H1 (cell line): ENCODE data around the gene AIRE. TPM values are rescaled to one million over a fixed set of nuclear protein-coding genes. Genes with fewer than 3 reads are reported as not detected.

Experiments used
- CTCF ChIA-PET: fragments of 300-600 bp; sonication (Branson Sonifier 250); formaldehyde crosslinking; loops from one replicate; lab custom pipeline; 2021; ENCODE audit not compliant: partially characterized antibody; lab: Charles Lee
- POLR2A ChIA-PET: fragments of 300-600 bp; sonication (Branson Sonifier 250); formaldehyde crosslinking; loops from one replicate; lab custom pipeline; 2021; ENCODE audit warnings: inconsistent platforms; ENCODE audit not compliant: partially characterized antibody; lab: Charles Lee
- DNase-seq, 2 experiments: peaks; one replicate each; pipeline versions ENCODE4 v3.0.0 to v3.0.0-alpha.2; 2010 to 2022; ENCODE audit warnings: low spot score in 2 of 2, low read depth in 1 of 2, mixed read lengths in 1 of 2
- FAIRE-seq: peaks from 2 replicates; lab custom pipeline; 2011; peaks lifted over from hg19 to GRCh38; lab: Jason Lieb, UNC
- H2AFZ ChIP-seq: 2 replicates; pipeline ENCODE4 v1.8.1; 2012; ENCODE audit warnings: low read length, inconsistent platforms
- H2AK5ac ChIP-seq: 2 replicates; pipeline ENCODE4 v1.6.1; 2013; ENCODE audit warnings: low read depth, low read length
- H2BK120ac ChIP-seq: replicated peaks from 2 replicates; pipeline ENCODE3; 2013; ENCODE audit warnings: low read depth, low read length, inconsistent platforms
- H2BK12ac ChIP-seq: 2 replicates; pipeline ENCODE4 v1.6.1; 2013; ENCODE audit warnings: low read depth, low read length
- H2BK15ac ChIP-seq: 2 replicates; pipeline ENCODE4 v1.6.1; 2013; ENCODE audit warnings: low read length
- H2BK20ac ChIP-seq: 2 replicates; pipeline ENCODE4 v1.6.1; 2013; ENCODE audit warnings: low read length
- H2BK5ac ChIP-seq: 2 replicates; pipeline ENCODE4 v1.6.1; 2013; ENCODE audit warnings: low read depth, low read length
- H3K14ac ChIP-seq: 2 replicates; pipeline ENCODE4 v1.6.1; 2013; ENCODE audit warnings: inconsistent platforms; ENCODE audit not compliant: insufficient read length
- H3K18ac ChIP-seq: 2 replicates; pipeline ENCODE4 v1.6.1; 2013; ENCODE audit warnings: low read length; ENCODE audit errors: extremely low read depth
- H3K23ac ChIP-seq: 2 replicates; pipeline ENCODE4 v1.6.1; 2013; ENCODE audit warnings: inconsistent platforms; ENCODE audit not compliant: insufficient read length
- H3K23me2 ChIP-seq: 2 replicates; pipeline ENCODE4 v1.6.1; 2013; ENCODE audit warnings: low read depth, low read length
- H3K27ac ChIP-seq: 2 replicates; pipeline ENCODE4 v1.6.1; 2011; ENCODE audit warnings: low read depth, low read length, inconsistent platforms
- H3K27me3 ChIP-seq, 4 experiments: replicated peaks in 1 of 4; 1 replicate in 1 of 4; 2 replicates in 3 of 4; pipeline versions ENCODE4 v1.6.1 to v1.8.1; 2011 to 2013; ENCODE audit warnings: low read length in 3 of 4, mild to moderate bottlenecking in 3 of 4, inconsistent platforms in 2 of 4, mixed read lengths in 2 of 4, moderate library complexity in 1 of 4; ENCODE audit not compliant: control insufficient read depth in 3 of 4, insufficient read depth in 3 of 4; ENCODE audit errors: extremely low read depth in 1 of 4
- H3K36me3 ChIP-seq, 4 experiments: 2 replicates each; pipeline versions ENCODE4 v1.6.1 to v1.8.1; 2011 to 2013; ENCODE audit warnings: mild to moderate bottlenecking in 4 of 4, low read length in 3 of 4, moderate library complexity in 2 of 4, control low read depth in 1 of 4, inconsistent platforms in 1 of 4; ENCODE audit not compliant: insufficient read depth in 4 of 4, control insufficient read depth in 2 of 4
- H3K4ac ChIP-seq: replicated peaks from 2 replicates; pipeline ENCODE3; 2013; ENCODE audit warnings: low read length, low read depth, mixed read lengths, inconsistent platforms; ENCODE audit not compliant: insufficient read length
- H3K4me1 ChIP-seq, 4 experiments: replicated peaks in 1 of 4; 1 replicate in 1 of 4; 2 replicates in 3 of 4; pipeline versions ENCODE4 v1.6.1 to v1.8.1; 2011 to 2013; ENCODE audit warnings: low read length in 3 of 4, inconsistent platforms in 2 of 4, mixed read lengths in 1 of 4; ENCODE audit not compliant: insufficient read depth in 4 of 4, control insufficient read depth in 3 of 4
- H3K4me2 ChIP-seq, 2 experiments: 2 replicates each; pipeline versions ENCODE4 v1.6.1 to v1.8.1; 2011 to 2013; ENCODE audit warnings: low read depth in 2 of 2, low read length in 2 of 2, control low read depth in 1 of 2, inconsistent platforms in 1 of 2, mild to moderate bottlenecking in 1 of 2; ENCODE audit not compliant: insufficient read depth in 1 of 2
- H3K4me3 ChIP-seq, 4 experiments: fragments of 200-600, 300-600 bp in 1 of 4; sonication (generic), shearing (Covaris generic), sonication (Bioruptor Twin) in 1 of 4; 2 replicates each; pipeline versions ENCODE4 v1.5.1 to v1.8.1; 2011 to 2016; ENCODE audit warnings: low read length in 4 of 4, low read depth in 3 of 4, control low read depth in 2 of 4, inconsistent platforms in 2 of 4, mild to moderate bottlenecking in 2 of 4, mixed read lengths in 1 of 4, moderate library complexity in 1 of 4; ENCODE audit not compliant: insufficient read depth in 2 of 4; ENCODE audit errors: extremely low read depth in 1 of 4
- H3K56ac ChIP-seq: replicated peaks from 2 replicates; pipeline ENCODE3; 2013; ENCODE audit warnings: low read depth, mild to moderate bottlenecking, mixed read lengths, low read length, inconsistent platforms; ENCODE audit not compliant: insufficient read length
- H3K79me1 ChIP-seq: 2 replicates; pipeline ENCODE4 v1.6.1; 2013; ENCODE audit warnings: low read depth, low read length, control low read depth
- H3K79me2 ChIP-seq, 2 experiments: 2 replicates each; pipeline versions ENCODE4 v1.6.1 to v1.8.1; 2012 to 2013; ENCODE audit warnings: low read length in 2 of 2, mild to moderate bottlenecking in 2 of 2, inconsistent platforms in 1 of 2; ENCODE audit not compliant: insufficient read depth in 2 of 2, control insufficient read depth in 1 of 2
- H3K9ac ChIP-seq, 4 experiments: replicated peaks in 1 of 4; 1 replicate in 1 of 4; 2 replicates in 3 of 4; pipeline versions ENCODE4 v1.6.1 to v1.8.1; 2011 to 2013; ENCODE audit warnings: low read depth in 3 of 4, low read length in 3 of 4, control low read depth in 2 of 4, mild to moderate bottlenecking in 2 of 4, moderate library complexity in 2 of 4, inconsistent platforms in 1 of 4; ENCODE audit errors: extremely low read depth in 1 of 4
- H3K9me3 ChIP-seq, 2 experiments: 2 replicates each; pipeline versions ENCODE4 v1.6.1 to v1.8.1; 2012 to 2013; ENCODE audit warnings: mild to moderate bottlenecking in 2 of 2, moderate library complexity in 2 of 2, control low read depth in 1 of 2, inconsistent platforms in 1 of 2, low read depth in 1 of 2, low read length in 1 of 2, mixed read lengths in 1 of 2; ENCODE audit not compliant: insufficient read depth in 2 of 2
- H4K20me1 ChIP-seq, 2 experiments: replicated peaks in 1 of 2; 2 replicates each; pipeline versions ENCODE3 to v1.8.1; 2011 to 2013; ENCODE audit warnings: inconsistent platforms in 2 of 2, low read length in 2 of 2, mild to moderate bottlenecking in 1 of 2; ENCODE audit not compliant: insufficient read depth in 2 of 2, control insufficient read depth in 1 of 2
- H4K5ac ChIP-seq: 2 replicates; pipeline ENCODE4 v1.6.1; 2013; ENCODE audit warnings: low read length, low read depth, mixed read lengths, inconsistent platforms; ENCODE audit not compliant: insufficient read length
- H4K8ac ChIP-seq: 2 replicates; pipeline ENCODE4 v1.8.0; 2013; ENCODE audit warnings: mild to moderate bottlenecking, moderate library complexity, low read length, inconsistent platforms; ENCODE audit not compliant: insufficient read depth; ENCODE audit errors: extremely low read depth
- H4K91ac ChIP-seq: replicated peaks from 2 replicates; pipeline ENCODE3; 2013; ENCODE audit warnings: low read length, mixed read lengths, inconsistent platforms; ENCODE audit not compliant: insufficient read length
- RBBP5 ChIP-seq: IDR thresholded peaks from 2 replicates; pipeline ENCODE4 v1.7.1; 2012; ENCODE audit warnings: low read depth, mild to moderate bottlenecking, inconsistent platforms, low read length, moderate library complexity, borderline replicate concordance
- WGBS, 2 experiments: shearing (Covaris generic) in 1 of 2; methylation state at CpG; one replicate each; pipeline versions ENCODE4 v1.1.6 to v1.1.7; 2013 to 2015; ENCODE audit warnings: low lambda C conversion rate in 2 of 2, mixed read lengths in 2 of 2, inconsistent platforms in 1 of 2, low coverage in 1 of 2, missing lambda C conversion rate in 1 of 2; ENCODE audit not compliant: insufficient replicate concordance in 2 of 2, insufficient coverage in 1 of 2, insufficient read length in 1 of 2; ENCODE audit errors: extremely low coverage in 1 of 2, missing lambda C conversion rate in 1 of 2; 5-methylcytosine and 5-hydroxymethylcytosine counted together
- polyA plus RNA-seq, 7 experiments: library from polyadenylated mRNA; depleted of rRNA in 3 of 7; stranded (reverse) in 5 of 7; unstranded in 2 of 7; fragments of >200 nt in 5 of 7; fragments of 200-250 nt in 2 of 7; gene quantifications; 1 replicate in 5 of 7; 2 replicates in 1 of 7; 4 replicates in 1 of 7; pipeline versions ENCODE4 v1.2.1 to v1.2.3, GENCODE V29; 2011 to 2013; ENCODE audit warnings: missing spikeins in 2 of 7, mixed read lengths in 2 of 7
- total RNA-seq: library from RNA; stranded (reverse); fragmentation: NEBNext Ultra II Directional; extraction: Animal tissue kit (Norgen Biotek cat#: 25700); gene quantifications from 2 replicates; pipeline ENCODE4 v1.2.1, GENCODE V29; 2021

The AIRE gene
- total and polyA plus RNA-seq, 2 of the 8 experiments (the other 6 are each of a cell fraction or from before 2014, with no cell fraction given), result 0.09 TPM; not detected in 1

GRCh38 chr21:44272284-44272858 lies 13.3 kb upstream of the AIRE start:
- TF ChIP-seq RBBP5, result no peak
- no peak overlapping the region for H4K5ac ChIP-seq
- H3K36me3 ChIP-seq, result no peaks in the 10 kb centered on the region
- CTCF ChIA-PET, result interaction anchor here (1.7 kb wide), 1 partner anchor 25 kb away, joined by 7 read pairs; no protein-coding TSS in a partner anchor
- no peak overlapping the region for H3K23ac ChIP-seq
- peak overlapping the region; percentile 19 for H4K91ac ChIP-seq
- H3K4ac ChIP-seq, result no peak overlapping the region
- H3K9me3 ChIP-seq, result no peaks in the 10 kb centered on the region
- peak overlapping the region; percentile 57; the same call in 1 of the 2 replicates for H4K8ac ChIP-seq
- no peaks in the 10 kb centered on the region for H3K79me2 ChIP-seq
- no peak overlapping the region for H3K9ac ChIP-seq
- no peak overlapping the region for H2BK12ac ChIP-seq
- H2BK120ac ChIP-seq, result no peak overlapping the region
- H3K18ac ChIP-seq, result no peak overlapping the region
- 89% methylated on average over 18 of the region's 18 CpGs; no CpG with 5 or more reads in 1 of the 2 experiments for WGBS, 2 experiments
- H2AFZ ChIP-seq, result peak overlapping the region; percentile 22; the same call in 1 of the 2 replicates
- H2BK5ac ChIP-seq, result no peak overlapping the region
- no peaks in the 10 kb centered on the region for H4K20me1 ChIP-seq
- no peak overlapping the region for H2BK20ac ChIP-seq
- no peak overlapping the region for H2AK5ac ChIP-seq
- H3K79me1 ChIP-seq, result no peaks in the 10 kb centered on the region
- H3K27me3 ChIP-seq, result no peaks in the 10 kb centered on the region
- no peak overlapping the region for H3K27ac ChIP-seq
- no peak overlapping the region for H3K14ac ChIP-seq
- POLR2A ChIA-PET, result no interaction called here
- no peak overlapping the region for H3K4me3 ChIP-seq
- H3K23me2 ChIP-seq, result no peaks in the 10 kb centered on the region; the same call in 1 of the 2 replicates
- DNase-seq, result no peak
- H3K4me2 ChIP-seq, result no peak overlapping the region
- no peak overlapping the region for H3K56ac ChIP-seq
- H3K4me1 ChIP-seq, result no peaks in the 10 kb centered on the region; a peak in 2 of 7 replicates
- no peak overlapping the region for H2BK15ac ChIP-seq
- no peak for FAIRE-seq
